ENCODE measurements around the gene CORO1C.
"Not testable (repeated sequence)": the region's sequence is repeated elsewhere in the genome, so short reads cannot be mapped to it uniquely, and the experiment has no call there.

The CORO1C gene

DNA sequence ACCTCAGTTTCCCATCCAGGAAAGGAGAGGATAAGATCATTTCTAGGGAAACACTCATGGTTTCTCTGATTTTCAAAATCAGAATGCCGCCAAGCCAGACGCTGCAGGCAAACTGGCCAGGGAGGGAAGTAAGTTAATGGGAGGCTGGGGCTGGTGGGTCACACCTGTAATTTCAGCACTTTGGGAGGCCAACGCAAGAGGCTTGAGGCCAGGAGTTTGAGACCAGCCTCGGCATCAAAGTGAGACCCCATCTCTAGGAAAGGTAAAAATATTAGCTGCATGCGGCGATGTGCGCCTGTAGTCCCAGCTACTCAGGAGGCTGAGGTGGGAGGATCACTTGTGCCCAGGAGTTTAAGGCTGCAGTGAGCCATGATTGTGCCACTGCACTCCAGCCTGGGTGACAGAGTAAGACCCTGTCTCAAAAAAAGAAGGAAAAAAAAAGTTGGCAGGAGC lies 98.2 kb downstream of the CORO1C start:
- DNase-seq (no peak), ATAC-seq (no peak)

GRCh38 chr12:108631261-108631660 lies 100.1 kb downstream of the CORO1C start:
- not testable (repeated sequence) for DNase-seq, ATAC-seq

DNA sequence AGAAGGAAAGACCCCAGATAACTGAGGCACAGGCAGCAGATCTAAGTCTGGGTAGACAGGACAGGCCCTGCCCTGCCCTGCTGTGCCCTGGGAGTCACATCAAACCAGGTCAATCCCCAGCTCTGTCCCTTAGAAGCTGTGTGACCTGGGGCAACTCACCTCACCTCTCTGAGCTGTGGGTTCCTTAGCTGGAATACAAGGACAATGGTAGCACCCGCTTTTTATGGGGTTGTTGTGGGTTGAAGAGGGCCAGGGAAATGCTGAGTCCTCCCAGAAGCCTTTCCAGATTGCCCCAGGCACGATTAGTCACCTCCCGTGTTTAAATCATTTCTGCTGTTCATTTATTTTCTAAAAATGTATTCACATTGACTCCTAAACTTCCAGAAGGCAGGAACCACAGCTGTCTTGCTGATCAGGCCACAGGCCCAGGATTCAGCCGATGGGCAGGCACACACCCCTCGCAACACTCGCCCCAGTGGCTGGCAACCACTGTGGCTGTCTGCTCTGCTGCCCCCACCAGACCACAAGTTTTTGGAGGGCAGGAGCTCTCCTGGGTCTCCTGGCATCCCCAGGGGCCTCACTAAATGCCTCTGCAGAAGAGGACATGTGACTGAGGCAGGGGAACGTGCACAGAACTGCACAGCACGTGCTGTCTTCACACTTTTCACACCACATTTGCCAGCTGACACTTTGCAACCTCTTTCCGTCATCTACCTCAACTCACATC lies 100.7 kb downstream of the CORO1C start:
- ATAC-seq (no peak), DNase-seq (peak; percentile 47)

DNA sequence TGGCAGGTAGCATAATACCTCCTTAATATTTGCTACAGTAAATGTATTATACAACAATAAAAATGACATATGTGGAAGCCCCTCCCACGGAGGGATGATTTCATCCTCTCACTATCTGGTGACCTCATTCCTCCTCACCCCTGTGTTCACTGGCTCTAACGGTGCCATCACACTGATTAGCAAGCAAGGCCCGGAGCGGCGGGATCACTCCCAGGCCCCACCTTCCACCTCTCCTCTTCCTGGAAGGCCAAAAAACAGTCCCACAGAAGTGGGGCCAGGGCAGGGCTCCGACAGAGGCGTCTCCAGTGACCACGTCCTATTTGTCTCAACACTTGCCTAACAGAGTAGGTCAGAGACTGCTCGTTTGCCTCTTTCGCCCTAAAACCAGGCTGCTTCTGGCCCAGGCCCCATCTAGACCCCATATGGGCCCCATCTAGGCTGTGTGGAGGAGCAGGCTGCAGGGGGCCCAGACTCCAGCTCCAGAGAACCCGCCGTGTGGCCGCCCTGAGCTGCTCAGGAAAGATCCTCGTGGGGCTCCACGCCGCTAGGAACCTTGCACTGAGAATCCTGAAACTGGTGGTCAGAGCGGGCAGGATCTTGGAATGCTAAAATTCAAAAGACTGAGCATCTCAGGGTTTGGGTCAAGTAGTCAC lies 101.4 kb downstream of the CORO1C start:
- peak; percentile 38 for ATAC-seq
- DNase-seq = peak; percentile 70

DNA sequence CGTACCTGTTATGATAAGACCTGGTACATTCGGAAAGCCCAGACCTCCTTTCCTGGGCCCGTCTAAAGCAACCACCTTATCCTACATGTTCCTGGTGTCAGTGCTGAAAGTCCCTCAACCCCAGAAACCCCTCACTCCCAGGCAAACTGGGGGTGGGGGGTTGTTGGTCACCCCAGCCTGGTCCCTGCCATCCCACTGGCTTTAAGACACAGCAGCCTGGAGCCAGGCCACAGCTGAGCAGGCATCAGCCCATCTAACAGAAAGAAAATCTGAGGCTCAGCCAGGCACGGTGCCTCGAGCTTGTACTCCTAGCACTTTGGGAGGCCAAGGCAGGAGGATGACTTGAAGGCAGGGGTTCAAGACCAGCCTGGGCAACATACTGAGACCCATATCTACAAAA lies 102.2 kb downstream of the CORO1C start:
- DNase-seq = peak; percentile 31
- ATAC-seq = no peak

GRCh38 chr12:108627134-108627920 lies 104.0 kb downstream of the CORO1C start:
- ATAC-seq = no peak
- no peak for DNase-seq

GRCh38 chr12:108625228-108625627 lies 106.1 kb downstream of the CORO1C start:
- ATAC-seq = no peak
- DNase-seq = no peak

DNA sequence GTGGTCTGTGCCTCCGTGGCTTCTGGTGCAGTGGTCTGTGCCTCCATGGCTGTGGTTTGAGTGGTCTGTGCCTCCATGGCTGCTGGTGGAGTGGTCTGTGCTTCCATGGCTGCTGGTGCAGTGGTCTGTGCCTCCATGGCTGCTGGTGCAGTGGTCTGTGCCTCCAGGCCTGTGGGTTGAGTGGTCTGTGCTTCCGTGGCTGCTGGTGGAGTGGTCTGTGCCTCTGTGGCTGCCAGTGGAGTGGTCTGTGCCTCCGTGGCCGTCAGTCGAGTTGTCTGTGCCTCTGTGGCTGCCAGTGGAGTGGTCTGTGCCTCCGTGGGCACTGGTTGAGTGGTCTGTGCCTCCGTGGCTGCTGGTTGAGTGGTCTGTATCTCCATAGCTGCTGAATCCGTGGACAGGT lies 107.7 kb downstream of the CORO1C start:
- ATAC-seq (no peak), DNase-seq (no peak)

DNA sequence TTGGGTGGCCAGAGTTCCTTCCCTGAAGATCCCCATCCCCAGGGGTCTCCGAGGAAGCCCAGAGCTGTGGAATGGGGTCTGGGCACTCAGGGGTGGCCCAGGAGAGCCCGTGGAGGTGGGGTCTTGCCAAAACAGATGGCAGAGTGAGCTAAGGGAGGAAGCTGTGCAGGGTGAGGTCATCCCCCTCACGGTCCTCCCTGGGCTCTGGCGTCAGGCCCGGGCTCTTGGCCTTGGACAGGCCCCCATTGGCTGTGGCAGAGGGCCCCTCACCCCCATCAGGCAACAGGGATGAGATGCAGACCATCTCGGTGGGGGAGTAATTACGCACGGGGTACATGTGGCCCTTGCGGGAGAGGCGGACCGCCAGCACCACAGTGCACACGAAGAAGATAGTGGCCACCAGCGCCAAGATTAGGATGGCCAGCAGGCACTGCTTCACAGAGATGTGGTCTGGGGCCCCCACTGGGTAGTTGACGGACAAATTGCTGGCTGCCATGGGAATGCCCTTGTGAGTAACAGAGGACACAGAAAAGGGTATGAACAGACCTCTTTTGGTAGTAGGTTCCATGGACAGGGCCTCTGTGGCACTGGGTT lies 108.3 kb downstream of the CORO1C start:
- ATAC-seq (no peak), DNase-seq (no peak)

GRCh38 chr12:108622421-108622820 lies 108.9 kb downstream of the CORO1C start:
- ATAC-seq (no peak), DNase-seq (no peak)

DNA sequence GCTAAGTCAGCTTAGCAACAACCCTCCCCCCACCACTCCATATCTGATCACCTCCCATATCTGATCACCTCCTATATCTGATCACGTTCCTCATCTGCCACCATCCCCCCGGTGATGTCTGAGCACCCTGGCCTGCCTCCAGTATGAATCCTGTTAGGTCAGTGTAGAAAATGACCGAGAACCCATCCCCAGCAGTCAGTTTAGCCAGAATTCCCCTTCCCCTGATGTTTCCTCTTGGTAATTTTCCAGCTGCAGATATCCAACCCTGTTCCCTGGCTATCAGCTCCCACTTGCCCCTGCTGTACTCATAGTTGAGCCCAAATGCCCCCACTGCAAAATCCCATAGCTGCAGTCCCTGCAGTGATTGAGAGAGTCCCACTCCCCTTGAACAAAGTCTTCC lies 110.2 kb downstream of the CORO1C start:
- DNase-seq = no peak

GRCh38 chr12:108620236-108620879 lies 111.0 kb downstream of the CORO1C start:
- DNase-seq (no peak), ATAC-seq (no peak)

More for the DNA sequence above, 110.2 kb downstream of the CORO1C start:
- no peak for ATAC-seq

GRCh38 chr12:108619369-108620160 lies 111.8 kb downstream of the CORO1C start:
- DNase-seq = no peak
- ATAC-seq = no peak

DNA sequence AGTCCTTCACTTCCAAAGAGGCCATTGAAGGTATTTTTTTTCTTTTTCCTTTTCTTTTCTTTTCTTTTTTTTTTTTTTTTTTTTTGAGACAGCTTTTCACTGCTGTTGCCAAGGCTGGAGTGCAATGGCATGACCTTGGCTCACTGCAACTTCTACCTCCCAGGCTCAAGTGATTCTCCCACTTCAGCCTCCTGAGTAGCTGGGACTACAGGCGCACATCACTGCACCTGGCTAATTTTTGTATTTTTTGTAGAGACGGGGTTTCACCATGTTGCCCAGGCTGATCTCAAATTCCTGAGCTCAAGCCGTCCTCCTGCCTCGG lies 112.4 kb downstream of the CORO1C start:
- not testable (repeated sequence) for DNase-seq, ATAC-seq

- ATAC-seq (peak; percentile 32), DNase-seq (peak; percentile 87)
Measured at GRCh38 chr12:108618079-108618952, 113.0 kb downstream of the CORO1C start.

DNA sequence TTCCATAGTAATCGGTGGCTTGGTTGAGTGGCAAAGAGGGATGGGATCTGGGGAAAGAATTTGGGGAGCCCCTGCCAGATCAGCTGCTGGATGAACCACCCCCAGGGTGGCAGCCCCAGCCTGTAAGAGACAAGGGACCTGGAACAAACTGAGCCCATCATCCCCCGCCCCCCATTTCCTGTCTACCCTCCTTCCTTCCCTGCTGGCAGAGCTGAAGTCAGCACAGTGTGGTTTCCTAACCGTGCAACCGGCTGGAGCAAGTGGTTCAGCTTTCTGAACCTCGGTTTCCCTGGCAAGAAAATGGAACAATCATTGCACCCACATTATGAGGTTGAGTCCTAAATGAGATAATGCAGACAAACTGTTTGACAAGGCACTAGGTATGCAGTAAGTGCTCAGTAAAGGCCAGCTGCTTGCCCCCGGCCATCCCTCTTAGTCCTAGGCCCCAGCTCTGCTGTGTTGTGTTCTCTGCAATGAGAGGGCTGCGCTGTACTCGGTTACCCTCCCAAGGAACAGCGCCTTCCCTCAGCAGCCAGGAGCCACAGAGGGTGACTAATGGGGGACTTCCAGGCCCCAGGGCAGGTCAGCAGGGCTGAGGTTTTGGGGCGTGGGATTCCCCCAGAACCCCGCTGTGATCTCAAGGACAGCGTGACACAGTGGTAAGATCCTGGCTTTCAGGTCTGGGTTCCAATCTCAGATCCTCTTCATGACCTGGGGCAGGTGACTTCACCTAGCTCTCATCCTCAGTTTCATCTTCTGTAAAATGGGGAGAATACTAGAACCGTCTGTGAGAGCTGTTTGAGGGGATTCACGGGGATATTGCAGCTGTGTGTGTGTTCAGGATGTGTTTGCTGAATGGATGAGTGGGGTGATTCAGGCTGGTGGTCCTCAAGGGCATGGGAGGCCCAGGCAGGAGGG lies 114.1 kb downstream of the CORO1C start:
- peak; percentile 88 for DNase-seq
- peak; percentile 96 for ATAC-seq

- ATAC-seq (no peak), DNase-seq (no peak)
Measured at GRCh38 chr12:108616359-108616758, 115.0 kb downstream of the CORO1C start.

GRCh38 chr12:108615918-108616317 lies 115.4 kb downstream of the CORO1C start:
- no peak for ATAC-seq

DNA sequence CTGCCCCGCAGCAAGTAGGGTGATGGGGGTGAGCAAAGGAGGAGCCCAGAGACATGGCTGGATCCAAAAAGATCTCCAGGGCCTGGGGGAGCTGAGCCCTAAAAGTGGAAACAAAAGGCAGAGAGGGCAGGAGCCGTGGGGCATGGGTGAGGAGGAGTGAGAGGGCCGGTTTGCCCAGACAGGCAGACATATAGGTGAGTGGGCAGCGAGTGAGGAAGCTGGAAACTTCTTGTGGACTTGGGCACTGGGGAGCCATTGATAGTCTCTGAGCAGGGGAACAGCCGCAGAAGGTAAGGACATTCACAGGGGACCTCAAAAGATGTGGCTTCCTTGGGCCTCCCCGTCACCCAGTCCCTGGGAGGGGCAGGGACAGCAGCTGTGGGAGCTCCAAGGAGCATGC lies 116.7 kb downstream of the CORO1C start:
- ATAC-seq = no peak
- no peak for DNase-seq

More at GRCh38 chr12:108615918-108616317, 115.4 kb downstream of the CORO1C start:
- no peak for DNase-seq

Data from stimulated activated naive CD8-positive, alpha-beta T cell treated with anti-CD3 and anti-CD28 coated beads, Interleukin-15, Interleukin-2, amounts not matched to agents 100 U/mL and 50 U/mL, for 24 hours (primary cell).